Renal pelvis (tissue), 4 donors: ENCODE measurements around the gene GPR68. TPM values are rescaled to one million over a fixed set of nuclear protein-coding genes. Genes with fewer than 3 reads are reported as not detected.
"Not testable (repeated sequence)": the region's sequence is repeated elsewhere in the genome, so short reads cannot be mapped to it uniquely, and the experiment has no call there.

Experiments used
- DNase-seq: peaks from one replicate; pipeline ENCODE4 v3.0.0-alpha.2; 2013
- polyA plus RNA-seq, 3 donors: library from polyadenylated mRNA; unstranded; fragments of 120-200 nt; gene quantifications; one replicate each; pipeline ENCODE4 v1.2.1, GENCODE V29; 2013; ENCODE audit not compliant: insufficient read length in 3 of 3

Gene GPR68
- polyA plus RNA-seq, 3 donors = 2.2 to 4.1 (median 3.8) TPM

DNA sequence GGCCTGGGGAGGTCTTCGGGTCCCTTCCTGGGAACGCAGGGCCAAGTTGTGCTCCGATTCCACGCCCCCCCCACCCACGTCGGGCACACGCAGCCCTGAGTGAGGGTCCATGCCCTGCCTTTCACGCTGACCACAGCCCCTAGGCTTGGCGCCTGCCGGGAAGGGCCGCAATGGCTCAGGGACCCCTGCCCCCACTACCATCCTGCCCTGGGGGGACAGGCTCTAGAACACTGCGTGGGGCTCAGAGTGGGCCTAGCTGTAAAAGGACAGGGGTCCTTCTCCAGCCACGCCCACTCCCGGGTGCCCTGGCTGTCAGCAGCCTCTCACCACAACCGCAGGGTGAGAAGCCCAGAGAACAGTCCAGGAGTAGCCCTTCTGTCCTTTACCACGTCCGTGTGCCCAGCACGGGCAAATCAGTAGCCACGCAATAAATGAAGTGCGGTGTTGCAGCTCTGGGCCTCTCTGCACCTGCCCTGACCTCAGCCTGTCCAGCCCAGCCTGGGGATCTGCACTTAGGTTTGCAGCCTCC lies 9.4 kb upstream of the GPR68 start:
- no peak for DNase-seq

DNA sequence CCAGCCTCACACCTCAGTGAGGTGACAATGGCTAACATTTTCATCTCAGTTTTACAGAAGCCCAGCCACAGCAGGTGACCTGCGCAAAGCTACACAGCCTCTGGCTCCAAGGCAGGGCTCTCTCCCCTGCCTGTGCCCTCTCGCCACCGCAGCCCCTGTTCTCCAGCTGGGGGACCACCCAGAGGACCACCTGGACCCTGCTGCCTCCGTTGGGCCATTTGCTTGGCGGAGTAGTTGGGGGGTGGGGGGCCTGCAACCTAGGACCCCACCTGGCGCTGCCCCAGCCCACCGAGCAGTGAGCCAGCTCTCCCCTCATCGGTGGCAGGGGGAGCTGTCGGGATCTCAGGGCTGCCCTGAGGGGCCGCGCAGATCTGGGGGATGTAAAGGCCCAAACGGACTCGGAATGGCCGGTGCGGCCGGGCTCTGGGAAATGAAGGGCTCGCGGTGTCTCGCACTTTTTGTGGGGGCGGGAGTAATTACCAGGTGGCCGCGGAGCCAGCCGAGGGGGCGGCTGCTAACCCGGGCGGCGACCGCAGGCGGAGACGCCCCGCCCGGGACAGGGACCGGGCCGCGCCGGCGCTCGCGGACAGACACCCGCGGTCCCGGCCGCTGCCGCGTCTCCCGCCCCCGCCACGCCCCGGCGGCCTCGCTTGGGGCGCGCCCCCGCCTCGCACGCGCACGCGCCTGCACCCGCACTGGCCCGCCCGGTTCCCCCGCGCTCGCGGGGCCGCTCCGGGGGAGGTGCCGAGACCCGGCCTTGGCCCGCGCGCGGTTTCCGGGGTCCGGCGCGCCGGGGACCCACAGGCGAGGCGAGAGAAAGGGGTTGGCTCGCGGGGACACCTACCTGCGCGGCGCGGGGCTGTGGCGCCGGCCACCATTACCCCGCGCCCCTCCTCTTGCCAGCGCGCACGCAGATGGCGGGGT lies 8.6 kb upstream of the GPR68 start:
- DNase-seq = no peak

DNA sequence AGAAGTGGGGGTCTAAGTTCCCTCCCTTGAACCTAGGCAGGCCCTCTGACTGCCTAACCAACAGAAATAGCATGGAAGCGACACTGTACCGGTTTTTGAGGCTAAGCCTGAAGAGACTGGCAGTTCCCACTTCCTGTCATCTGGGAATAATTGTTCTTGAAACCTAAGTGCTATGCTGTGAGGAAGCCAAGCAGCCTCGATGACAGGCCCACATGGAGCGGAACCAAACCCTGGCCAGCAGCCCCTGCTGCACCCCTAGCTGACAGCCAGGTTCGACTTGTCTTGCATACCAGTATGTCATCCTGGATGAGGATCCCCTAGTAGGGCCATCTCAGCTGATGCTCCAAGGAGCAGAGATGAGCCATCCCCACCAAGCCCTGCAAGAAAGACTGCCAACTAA lies 6.4 kb upstream of the GPR68 start:
- no peak for DNase-seq

DNA sequence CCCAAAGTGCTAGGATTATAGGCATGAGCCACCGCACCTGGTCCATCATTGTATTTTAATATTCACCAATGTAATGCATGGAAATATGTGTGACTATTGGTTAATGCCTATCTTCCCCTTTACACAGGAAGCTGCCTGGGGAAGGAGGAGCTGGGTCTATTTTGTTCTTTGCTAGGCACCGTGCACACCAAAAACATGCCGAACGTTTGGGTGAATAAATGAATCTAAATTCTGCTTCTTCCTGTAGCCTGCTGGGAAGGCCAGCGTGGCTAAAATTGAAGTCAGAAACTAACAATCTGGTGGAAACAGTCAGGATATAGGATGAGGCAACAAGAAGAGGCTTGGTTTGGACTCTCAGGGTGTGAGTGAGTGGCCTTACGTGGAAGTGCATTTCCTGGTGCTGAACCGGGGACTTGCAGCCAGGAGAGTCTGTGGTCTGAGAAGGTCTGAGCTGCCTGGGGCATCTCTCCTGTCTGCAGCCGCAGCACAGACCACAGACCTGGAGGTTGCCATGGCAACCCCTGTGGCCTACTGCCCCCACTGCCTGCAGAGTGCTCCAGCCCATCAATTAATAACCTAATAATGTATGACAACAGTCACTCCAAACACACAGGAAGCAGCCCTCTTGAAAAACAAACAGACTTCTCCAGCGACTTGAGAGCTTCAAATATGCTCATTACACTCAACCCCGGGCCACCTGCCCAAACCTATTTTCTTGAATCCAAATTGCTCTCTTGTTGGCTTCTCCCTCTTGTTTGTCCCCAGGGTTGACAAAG lies 5.5 kb upstream of the GPR68 start:
- DNase-seq = no peak

DNA sequence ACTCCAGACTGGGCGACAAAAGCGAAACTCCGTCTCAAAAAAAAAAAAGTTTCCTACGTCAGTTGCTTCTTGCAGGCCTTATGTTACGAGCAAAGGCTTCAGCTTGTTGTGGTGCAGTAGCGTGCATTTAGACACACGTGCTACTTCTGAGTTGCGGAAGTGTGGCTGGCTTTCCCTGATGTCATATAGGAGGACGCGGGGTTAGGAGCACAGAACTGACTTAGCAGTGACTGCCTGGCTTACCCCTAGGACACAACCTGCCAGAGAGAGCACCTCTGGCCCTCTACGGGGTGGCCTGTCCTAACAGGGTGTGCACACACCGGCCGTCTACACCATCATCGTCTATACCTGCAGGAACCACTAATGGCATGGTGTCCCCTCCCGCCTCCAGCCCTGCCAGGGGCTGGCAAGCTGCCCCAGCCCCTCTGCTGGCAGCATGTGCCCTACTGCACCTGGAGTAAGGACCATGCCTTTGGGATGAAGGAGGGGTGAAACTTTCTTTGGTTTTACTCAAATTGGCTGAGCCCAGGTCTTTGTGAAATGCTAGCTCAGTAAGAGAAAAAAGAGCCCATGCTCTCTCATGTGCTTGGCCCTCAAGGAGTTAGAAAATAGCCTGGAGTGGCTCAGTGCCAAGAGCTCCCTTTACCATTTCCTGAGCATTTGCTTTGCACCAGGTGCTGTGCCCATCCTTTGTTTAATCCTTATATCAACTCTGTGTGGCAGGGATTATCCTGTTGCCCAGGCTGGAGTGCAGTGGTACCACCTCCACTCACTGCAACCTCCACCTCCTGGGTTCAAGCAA lies 1.7 kb upstream of the GPR68 start:
- DNase-seq = no peak

DNA sequence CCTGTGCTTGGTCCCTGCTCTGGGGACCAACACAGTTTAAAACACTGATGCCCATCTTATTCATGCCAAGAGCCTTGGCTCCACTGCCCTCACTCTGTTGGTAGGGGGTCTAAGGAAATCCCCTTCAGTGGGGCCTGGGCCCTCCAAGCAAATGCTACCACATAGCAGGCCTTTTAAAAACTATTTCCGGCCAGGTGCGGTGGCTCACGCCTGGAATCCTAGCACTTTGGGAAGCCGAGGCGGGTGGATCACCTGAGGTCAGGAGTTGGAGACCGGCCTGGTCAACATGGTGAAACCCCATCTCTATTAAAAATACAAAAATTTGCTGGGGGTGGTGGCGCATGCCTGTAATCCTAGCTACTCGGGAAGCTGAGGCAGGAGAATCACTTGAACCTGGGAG lies 1.1 kb upstream of the GPR68 start:
- DNase-seq = not testable (repeated sequence)

DNA sequence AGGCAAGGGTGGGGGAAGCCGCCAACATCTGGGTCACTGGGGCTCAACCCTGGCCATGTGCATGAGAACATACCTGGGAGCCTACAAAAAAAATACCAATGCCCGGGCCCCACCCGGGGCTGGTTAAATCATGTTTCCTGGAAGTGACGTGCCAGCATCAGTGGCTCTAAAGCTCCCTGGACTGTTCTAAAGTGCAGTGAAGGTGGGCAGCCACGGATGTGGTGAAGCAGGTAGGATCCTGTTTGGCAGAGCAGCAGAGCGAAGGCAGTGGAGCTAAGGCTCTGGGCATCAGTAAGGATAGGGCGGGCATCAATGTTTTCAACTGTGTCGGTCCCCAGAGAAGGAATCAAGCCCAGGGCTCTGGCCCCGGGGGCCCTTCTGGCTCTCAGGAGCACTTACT lies 525 bp upstream of the GPR68 start:
- no peak for DNase-seq

DNA sequence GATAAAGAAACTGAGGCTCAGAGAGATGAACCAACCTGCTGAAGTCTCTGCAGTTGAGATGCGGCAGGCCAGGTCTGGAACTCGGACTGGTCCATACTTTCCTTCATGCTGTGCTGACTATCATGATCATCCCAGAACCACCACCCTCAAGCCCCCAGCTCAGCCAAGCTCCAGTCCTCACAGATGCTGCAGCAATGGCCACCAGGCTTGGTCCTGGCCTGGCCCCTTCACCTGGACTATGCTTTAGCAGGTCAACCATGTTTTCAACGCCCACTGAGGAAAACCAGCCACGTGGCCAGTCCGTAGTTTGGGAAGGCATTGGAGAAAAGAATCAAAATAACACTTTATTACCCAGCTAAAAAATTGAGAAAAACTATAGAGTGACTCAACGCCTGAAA lies 1.4 kb downstream of the GPR68 start:
- no peak for DNase-seq

DNA sequence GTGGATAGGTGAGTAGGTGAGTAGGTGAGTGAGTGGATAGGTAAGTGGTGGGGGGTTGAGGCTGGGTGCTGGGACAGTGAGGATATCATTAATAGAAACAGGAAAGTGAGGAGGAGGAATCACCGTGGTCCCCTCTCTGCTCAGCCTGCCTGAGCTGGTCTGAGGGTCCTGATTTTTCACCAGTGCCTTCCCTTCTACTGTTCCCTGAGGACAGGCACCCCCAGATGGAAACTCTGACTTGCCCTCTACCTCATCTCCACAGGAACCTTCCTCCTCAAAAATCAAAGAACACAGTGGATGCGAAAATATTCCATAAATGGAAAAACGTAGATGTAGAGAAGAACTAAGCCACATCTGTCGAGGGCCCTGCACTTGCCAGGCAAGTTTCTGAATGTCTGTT lies 1.9 kb downstream of the GPR68 start:
- DNase-seq = no peak

DNA sequence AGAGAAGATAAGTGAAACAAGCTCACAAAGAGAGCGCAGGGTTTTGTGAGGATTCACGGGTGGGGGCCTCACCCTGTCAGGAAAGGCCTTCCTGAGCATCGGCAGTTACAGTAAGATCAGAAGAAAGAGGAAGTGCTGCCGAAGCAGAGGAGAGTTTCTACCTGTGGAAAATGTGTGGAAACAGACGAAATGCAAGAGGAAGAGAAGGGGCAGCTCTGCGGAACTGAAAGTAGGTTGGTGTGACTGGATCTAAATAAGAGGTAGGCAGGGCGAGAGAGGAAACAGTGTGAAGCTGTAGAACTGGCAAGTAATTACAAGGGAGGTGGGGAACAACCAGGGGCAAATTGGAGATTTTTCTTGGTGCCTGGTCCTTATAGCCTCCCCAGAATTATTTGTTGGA lies 2.6 kb downstream of the GPR68 start:
- DNase-seq = no peak

DNA sequence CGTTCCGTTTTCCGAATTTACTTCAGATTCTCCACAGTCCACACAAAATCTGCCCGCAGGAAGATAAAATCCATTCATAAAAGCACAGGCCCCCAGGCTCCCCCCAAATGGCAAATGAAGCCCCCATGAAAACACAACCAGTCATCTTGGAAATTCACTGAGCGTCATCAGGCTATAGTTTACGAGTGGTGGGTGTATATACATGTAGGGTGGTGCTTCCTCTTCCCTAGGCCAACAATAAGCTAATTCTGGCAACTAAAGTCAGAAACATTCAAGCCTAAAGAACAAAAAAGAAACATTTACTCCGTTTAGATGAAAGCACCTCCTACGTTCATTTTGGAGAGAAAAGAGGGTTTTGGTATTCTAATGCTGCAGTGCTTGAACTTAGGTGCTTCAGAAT lies 5.8 kb downstream of the GPR68 start:
- DNase-seq = no peak

DNA sequence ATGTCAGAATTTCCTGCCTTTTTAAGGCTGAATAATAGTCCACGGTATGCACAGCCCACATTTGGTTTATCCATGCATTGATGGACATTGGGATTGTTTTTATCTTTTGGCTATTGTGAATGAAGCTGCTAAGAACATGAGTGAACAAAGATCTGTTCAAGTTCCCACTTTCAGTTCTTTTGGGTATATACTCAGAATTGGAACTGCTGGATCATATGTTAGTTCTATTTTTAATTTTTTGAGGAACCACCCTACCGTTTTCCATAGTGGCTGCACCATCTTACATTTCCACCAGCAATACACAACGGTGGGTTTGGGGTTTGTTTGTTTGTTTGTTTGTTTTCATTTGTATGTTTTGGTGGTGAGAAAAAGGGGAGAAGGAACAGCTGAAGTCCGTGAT lies 6.4 kb downstream of the GPR68 start:
- no peak for DNase-seq

DNA sequence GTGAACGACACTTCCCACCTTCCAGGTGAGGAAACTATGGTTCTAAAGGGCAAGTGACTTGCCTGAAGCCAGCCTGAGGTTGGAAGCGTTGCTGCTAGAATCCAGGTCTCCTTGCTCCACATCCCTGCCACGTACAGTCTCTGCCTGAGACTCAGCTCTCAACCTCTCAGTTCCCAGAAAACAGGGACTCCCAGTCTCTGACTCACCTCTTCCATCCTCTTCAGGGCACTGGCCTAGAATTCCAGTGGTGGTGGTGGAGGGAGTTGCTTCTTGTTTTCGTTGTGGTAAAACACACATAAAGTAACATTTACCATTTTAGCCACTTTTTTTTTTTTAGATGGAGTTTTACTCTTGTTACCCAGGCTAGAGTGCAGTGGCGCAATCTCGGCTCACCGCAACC lies 7.3 kb downstream of the GPR68 start:
- DNase-seq = no peak

DNA sequence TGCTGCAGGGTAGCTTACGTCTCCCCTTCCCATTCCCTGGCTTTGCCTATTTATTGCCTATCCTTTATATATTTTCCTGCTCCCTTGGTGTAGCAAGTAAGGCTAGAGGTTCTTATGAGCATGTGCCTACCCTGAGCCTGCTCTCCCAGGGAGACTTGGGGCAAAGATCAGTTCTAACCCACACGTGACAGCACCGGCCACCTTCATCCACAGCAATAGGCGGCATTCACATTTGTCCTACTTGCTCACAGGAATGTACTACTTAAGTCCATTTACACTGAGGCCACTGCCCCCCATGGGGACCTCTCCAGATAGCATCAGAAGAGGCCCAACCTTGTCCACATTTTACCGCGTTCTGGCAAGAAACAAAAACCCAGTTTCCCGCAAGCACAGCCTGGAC lies 8.7 kb downstream of the GPR68 start:
- DNase-seq = no peak

DNA sequence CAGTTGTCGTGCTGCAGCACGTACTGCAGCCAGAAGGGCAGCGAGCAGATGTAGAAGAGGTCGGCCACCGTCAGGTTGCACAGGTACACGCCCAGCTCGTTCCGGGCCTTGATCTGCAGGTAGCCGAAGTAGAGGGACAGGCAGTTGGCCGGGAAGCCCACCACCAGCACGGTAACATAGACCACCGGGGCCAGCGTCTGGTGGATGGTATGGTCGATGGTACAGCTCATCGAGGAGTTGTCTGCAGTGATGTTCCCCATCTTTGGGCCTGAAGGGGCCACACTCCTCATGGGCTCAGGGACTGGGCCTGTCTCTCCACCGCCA lies 9.8 kb downstream of the GPR68 start:
- DNase-seq = no peak

DNA sequence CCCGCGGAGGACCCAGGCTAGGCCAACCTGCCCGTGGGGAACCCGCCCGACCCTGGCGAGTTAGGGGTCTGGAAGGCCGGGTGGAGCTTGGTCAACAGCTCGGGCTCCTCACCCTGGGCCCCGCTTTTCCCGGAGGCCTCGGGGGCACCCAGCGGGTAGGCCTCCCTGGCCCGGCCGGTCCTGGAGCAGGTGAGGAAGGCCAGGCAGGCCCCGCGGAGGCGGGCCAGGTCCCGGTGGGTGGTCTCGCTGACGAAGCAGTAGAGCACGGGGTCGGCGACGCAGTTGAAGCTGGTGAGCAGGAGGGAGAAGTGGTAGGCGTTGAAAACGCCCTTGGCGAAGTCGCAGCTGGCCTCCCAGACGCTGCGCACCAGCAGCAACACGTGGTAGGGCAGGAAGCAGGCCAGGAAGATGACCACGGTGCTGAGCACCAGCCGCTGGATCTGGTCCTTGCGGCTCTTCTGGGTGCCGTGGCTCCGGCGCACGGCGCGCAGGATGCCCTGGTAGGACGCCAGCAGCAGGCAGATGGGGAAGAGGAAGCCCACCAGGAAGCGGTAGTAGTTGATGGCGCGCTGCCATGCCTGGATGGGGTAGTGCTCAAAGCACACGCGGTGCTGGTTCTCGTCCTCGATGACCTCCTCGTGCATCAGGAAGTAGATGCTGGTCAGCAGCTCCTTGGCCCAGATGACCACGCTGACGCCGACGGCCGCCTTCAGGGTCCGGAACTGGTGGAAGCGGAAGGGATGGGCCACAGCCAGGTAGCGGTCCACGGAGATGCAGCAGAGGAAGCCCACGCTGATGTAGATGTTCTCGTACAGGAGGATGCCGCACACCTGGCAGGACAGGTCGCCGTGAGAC lies 10.3 kb downstream of the GPR68 start:
- no peak for DNase-seq

DNA sequence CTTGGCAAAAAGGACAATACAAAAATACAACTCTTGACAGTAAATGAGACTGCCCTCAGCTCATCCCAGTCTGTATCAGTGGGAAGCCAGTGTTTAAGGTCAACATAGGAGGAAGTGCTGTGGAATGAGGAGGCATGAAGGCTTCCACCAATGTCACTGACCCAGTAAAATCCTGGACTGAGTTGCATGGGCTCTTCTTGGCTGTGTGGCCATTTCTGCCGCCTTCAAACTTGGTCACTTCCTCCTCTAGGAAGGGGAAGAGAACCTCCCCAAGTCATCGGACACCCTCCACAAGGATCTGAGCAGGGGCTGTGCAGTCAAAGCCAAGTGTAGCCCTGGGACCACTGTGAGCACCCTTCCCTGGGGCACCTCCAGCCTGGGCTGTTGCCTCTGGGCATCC lies 11.9 kb downstream of the GPR68 start:
- no peak for DNase-seq

DNA sequence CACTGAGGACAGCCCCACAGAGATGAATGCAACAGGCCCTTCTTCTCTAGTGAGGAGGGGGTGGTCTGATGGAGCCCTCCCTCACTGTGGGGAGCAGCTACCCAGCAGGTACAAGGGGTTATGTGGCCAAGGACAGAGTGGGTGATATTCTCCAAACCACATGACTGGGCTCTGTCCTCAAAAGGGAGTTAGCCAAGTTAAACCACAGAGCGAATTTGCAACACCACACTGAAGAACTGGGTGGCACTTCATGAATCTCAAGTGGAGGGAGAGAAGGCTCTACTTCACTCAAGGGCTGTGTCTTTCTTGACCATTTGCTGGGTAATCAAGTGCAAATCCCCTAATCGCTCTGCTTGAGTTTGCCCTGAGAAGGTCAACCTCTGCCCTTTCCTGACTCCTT lies 12.5 kb downstream of the GPR68 start:
- no peak for DNase-seq

DNA sequence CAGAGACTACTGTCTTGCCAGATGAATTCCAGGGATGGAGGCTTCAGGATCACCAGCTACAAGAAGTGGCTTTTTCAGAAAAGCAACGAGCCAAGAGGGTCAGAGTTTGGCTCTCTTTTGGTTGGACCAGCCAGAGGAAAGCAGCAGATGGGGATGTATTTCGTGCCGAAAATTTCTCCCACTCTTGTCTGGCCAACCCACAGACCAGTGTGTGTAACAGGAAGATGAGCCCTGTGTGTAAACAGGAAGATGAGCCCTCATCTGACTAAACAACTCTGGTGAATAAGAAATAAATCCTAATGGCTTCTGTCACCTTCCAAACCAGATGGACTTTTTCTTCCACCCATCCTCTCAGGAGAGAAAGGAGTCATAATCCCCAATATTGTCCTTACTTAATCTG lies 13.1 kb downstream of the GPR68 start:
- DNase-seq = no peak

DNA sequence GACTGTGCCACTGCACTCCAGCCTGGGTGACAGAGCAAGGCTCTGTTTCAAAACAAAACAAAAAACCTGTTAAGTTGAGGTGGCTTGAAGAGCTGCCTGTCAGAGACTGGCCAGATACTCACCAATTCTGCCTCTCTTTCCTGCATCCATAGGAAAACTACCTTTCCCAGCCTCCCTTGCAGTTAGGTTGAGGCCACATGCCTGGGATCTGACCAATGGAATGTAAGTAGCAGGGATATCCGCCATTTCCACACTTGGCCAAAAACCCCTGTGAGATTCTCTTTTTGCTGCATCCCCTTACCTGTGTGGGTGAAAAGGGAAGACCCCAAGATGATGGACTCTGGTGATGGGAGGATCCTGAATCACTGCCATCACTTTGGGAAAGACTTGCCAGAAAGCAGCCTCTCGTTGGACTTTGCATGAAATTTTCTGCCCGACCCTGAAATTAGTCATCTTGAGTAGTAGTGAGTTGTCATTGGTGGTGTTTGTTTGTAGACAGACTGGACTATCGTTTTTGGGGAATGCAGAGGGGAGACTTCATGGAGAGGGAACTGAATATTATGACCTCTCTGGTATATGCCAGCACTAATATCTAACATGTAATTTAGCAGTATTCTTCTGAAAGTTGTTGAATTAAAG lies 14.0 kb downstream of the GPR68 start:
- no peak for DNase-seq

DNA sequence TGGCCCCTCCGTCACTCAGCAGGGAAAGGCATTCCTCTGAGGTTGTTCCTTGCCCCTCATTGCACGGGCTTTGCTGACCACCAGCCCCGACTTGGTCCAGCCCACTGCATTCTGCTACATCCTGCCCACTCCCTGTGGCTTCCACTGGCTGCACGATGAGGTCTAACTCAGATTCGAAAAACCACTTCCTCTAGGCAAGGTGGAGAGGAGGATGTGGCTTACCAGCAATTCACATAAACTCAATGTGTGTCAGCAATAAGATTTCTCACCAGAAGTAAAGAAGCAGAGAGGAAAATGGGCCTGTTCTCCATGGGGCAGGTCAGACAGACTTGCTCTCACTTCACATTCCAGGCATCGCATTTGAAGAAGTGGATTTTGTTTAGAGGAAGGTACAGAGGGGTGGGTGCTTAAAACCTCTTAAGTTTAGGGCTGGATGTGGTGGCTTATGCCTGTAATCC lies 14.7 kb downstream of the GPR68 start:
- DNase-seq = no peak
